GM18870 (cell line): ENCODE data around the gene INPP4A.
A peak's percentile ranks its signal among the peaks of the same experiment; 100 is the strongest.
"Not testable (repeated sequence)": the region's sequence is repeated elsewhere in the genome, so short reads cannot be mapped to it uniquely, and the experiment has no call there.

ENCODE experiments used
- ATAC-seq: cut with Tn5 transposase; IDR thresholded peaks from one replicate; pipeline ENCODE4 v1.9.1; 2021; ENCODE audit warnings: moderate library complexity; ENCODE audit not compliant: unreplicated experiment

Gene INPP4A

GRCh38 chr2:98435670-98436069 is 9.0 kb upstream of the INPP4A start:
- ATAC-seq: not testable (repeated sequence)

- ATAC-seq: no peak
Measured at GRCh38 chr2:98436734-98437133, 7.9 kb upstream of the INPP4A start.

DNA sequence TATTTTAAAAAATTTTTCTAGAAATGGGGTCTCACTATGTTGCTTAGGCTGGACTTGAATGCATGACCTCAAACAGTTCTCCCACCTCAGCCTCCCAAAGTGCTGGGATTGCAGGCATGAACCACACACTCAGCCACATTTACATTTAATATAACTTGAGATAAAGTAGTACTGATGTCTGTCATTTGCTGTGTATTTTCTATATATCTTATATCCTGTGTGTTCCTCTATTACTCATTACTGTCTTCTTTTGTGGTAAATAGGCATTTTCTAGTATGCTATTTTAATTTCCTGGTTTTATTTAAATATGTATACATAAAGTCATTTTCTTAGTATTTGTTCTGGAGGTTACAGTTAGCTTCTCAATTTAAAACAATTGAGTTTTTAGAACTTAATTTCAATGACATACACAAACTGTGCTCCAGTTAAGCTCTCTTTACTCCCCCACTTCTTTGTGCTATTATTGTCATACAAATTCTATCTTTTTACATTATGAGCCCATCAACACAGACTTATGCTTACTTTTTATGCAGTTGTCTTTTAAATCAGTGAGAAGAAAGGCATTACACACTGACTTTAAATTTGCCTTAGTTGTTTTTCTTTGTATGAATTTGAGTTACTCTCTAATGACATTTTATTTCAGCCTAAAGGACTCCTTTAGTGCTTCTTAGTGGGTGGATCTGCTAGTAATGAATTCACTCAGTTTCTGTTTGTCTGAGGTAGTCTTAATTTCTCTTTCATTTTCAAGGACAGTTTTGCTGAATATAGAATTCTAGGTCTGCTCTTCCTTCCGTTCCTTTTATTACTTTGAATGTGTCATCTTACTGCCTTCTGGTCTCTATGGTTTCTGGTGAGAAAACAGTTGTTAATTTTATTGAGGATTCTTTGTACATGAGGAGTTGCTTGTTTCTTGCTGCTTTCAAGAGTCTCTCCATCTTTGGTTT is 6.2 kb upstream of the INPP4A start:
- peak; percentile 85 for ATAC-seq

DNA sequence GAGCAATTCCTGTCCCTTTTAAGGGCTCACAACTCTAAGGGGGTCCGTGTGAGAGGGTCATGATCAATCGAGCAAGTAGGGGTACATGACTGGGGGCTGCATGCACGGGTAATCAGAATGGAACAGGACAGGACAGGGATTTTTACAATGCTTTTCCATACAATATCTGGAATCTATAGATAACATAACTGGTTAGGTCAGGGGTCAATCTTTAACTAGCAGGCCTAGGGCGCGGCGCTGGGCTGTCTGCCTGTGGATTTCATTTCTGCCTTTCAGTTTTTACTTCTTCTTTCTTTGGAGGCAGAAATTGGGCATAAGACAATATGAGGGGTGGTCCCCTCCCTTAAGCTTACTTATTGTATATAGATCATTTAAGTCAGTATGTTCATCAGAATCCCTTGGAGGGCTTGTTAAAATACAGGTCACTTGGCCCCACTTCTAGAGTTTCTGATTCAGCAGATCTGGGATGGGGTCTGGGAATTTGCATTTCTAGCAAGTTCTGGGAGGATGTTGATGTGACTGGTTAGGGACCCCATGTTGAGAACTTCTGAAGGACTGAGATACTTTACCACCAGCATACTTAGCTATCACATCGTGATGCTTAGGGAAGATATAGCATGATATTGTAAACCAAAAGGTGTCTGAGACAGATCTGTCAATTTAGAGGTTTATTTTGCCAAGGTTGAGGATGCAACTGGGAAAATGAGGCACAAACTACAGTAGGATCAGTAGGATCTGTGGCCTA is 2.8 kb upstream of the INPP4A start:
- ATAC-seq: no peak

GRCh38 chr2:98442488-98442887 is 2.2 kb upstream of the INPP4A start:
- ATAC-seq: no peak

DNA sequence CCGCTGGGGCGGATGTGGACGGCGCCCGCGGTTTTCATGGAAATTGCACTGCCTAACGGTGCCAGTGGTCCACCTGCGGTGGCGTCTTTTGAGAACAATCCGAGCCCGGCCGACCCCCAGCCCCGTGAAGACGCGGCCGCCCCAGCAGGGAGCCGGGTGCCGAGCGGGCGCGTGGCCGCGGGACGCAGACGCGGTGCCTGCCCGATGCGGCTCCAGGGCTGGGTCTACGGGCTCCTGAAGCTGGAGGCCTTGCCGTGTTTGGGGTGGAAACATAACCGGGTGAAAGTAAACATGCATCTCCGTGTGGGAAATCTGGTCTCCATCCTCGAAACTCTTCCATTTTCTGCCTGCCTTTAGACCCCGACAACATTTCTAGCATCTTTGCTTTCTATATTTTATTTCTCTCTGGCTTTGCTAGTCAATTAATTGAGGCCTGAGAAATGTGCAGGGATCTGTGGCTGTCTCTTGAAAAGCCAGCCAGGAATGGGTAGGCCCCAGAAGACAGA is 572 bp downstream of the INPP4A start:
- ATAC-seq: no peak

DNA sequence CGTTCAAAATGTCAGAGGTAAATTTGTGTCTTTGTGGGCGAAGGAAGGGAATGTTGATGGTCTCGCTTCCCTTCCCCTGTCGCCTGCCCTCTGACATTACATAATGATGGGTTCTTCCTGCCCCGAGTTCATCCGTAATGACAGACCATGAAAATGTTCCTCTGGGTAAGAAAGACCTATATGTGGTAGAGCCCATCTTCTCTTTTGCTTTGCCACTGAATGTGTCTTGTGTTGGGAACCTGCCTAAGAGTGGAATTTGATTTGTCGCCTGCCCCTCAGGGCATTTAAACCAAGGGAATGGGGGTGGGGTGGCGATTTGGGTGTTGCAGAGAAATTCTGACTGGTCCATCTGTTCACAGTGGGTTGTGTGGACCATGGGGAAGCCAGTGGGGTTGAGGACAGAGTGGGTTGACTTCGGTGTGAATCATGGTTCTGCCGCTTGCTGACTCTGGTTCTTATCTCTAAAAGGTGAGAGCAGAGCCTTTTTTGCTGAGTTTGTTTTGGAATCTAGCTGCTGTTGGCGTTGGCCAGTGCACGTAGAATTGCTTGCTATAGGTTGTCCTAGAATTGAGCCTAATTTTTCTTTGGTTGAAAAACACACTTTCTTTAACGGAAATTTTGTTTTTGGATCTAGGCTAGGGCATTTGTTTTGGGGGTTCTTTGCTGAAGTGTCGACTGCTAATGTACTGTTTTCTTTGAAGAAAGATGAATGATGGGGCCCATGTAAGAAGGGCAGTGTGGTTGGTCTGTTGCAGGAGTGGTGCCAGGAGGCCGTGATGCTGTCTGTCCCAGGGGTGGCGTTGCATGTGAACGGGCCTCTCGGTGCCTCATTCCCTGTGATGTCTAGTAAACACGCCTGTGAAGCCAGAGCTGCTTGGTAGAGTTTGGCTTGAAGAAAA is 1.3 kb downstream of the INPP4A start:
- ATAC-seq: no peak

DNA sequence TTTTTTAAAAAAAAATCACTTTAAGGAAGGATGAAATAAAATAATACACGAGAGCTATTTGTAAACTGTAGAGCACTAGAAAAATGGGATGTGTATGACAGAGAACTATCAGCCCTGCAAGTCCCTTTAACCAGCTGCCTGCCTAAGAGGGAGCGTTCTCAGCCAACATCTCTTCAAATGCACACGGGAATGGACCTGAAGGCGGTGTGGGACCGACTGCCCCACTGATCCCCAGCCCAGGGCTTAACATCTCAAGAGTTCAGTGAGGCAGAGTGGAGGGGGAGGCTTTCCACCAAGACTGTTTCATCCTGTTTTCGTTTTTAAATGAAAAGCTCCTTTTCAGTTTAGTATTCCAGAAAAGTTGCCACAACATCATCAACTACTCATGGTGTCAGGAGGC is 2.2 kb downstream of the INPP4A start:
- ATAC-seq: no peak

DNA sequence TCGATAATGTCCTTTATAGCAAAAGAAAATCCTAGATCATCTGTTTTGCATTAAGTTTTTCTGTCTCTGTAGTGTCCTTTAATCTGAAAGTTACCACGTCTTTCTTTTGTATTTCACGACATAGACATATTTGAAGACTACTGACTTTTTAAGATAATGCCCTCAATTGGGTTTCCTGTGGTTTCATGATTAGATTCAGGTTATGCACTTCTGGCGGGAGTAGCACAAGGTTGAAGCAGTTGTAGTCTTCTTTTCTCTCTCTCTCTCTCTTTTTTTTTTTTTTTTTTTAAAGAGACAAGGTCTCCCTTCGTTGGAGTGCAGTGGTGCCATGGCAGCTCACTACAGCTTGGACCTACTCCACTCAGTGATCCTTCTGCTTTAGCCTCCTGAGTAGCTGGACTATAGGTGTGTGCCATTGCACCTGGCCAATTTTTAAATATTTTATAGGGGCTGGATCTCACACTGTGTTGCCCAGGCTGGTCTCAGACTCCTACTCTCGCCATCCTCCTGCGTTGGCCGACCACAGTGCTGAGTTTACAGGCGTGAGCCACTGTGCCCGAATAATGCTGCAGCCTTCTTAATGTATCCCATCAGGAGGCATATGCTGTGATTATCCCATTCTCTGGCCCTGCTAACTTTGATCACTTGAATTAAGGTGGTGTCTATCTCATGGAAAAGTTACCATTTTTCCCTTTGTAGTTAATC is 3.9 kb downstream of the INPP4A start:
- no peak for ATAC-seq

DNA sequence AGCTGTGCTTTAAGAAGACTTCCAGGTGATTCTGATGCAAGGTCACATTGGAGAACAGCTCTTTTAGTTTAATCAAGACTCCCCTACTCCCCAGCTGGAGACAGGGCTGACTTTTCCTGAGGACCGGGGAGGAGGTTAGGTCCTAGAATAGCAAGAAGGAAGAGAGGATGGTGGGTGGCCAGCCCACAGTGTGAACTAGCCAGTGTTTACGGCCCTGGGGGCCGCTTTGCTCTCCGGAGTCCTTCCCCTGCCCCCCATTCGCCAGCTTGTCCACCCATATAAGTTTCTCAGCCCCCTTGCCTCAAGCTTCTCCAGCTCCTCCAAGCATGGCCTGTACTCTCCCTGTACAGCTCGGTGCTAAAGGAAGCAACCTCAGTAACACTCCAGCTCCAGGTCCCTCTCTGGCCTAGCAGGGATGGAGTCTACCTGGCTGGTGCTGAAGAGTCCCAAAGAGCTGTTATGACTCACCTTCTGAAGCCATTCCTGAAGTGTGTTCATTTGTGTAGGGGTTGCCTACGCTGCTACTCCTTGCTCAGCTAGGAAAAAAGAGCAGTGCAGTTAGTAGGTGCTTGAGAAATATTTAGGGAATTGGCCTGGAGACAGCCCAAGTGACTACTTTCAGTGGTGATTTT is 7.9 kb downstream of the INPP4A start:
- no peak for ATAC-seq

GRCh38 chr2:98453083-98453482 is 8.4 kb downstream of the INPP4A start:
- ATAC-seq: no peak

- ATAC-seq: no peak
Measured at GRCh38 chr2:98453531-98453930, 8.9 kb downstream of the INPP4A start.

- ATAC-seq: no peak
Measured at GRCh38 chr2:98454073-98454472, 9.4 kb downstream of the INPP4A start.

DNA sequence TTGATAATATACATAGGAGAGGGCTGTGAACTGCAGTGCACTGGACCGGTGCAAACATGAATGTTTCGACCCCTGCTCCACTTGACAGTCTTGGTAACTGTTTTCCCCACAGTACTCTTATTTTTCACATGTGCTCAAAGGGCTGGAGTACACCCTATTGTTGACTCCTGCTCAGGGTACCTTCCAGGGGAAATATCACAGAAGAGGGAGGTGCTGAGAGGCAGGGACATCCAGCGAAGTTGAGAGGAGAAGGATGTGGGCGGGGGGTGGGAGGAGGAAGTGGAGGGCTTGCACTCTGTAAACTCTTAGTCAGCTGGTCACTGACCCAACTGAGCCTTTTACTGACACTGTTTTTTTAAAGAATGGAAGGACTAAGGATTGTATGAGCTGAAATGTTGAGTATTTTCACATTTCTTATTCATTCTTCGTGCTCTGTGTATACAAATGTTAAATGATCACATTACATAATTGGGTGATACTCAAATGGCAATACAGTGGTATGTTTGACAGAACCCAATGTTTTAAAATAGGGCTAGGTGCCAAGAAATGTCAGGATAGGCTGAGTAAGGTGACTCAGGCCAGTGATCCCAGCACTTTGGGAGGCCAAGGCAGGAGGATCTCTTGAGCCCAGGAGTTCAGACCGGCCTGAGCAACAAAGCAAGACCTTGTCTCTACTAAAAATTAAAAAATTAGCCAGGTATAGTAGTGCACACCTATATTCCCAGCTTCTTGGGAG is 10.0 kb downstream of the INPP4A start:
- no peak for ATAC-seq

DNA sequence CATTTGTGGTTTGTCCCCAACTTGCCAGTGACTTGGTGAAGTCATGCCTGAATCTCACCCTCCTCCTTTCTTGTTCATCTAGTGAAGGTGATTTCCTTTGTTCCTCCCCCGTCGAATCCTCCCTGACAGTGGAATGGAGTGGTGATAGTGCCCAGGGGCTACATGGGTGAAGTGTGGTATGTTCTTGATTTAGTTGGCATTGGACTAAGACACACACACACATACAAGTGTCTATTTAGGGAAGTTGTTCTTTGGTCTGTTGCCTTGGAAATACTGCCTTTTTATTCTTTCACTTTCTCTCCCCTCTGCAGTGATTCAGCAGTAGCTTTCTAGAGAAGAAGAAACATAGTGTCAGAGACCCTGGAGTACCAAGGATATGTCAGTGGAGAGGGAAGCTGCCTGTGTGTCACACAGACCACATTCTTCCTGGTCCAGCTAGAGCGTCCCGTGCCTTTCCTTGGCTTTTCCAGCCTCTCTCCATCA is 10.9 kb downstream of the INPP4A start:
- ATAC-seq: peak; percentile 43

DNA sequence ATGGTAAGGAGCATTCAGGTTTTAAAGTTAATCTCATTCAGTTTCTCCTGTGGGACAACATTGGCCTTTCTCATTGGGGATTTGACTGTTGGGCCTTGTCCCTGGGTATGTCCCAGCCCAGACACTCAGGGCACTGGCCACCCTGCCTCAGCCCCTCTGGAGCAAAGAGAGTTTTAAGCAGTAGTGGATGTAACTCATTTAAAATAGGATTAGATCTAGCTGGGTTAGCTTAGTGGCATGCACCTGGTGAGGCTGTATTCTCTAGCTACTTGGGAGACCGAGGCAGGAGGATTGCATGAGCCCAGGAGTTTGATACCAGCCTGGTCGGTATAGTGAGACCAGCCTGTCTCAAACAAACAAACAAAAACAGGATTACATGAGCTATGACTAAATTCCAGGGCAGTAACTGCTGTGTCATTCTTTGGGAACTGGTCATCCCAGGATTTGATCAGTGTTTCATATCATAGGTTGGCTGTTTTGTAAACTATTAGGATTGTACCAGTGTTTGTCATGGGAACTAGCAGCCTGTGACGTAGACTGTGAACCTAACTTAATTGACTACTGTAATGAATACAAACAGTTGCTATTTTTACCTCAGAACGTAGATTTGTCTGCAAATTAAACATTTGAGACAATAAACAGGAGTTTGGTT is 12.5 kb downstream of the INPP4A start:
- ATAC-seq: no peak

DNA sequence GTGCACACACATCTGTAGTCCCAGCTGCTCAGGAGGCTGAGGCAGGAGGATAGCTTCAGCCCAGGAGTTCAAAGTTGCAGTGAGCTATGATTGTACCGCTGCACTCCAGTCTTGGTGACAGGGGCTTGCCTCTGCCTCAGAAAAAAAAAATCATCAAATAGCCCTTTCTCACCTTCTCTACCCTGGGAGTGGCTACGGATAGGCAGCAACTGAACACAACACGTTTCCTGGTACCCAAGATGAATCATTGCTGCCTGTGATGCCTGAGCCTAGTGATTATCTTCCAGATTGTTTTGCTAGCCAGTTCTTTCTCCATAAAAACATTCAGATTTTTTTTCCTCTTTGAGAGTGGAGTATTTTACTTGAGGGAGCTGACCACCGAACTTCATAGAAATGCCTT is 13.5 kb downstream of the INPP4A start:
- ATAC-seq: no peak

DNA sequence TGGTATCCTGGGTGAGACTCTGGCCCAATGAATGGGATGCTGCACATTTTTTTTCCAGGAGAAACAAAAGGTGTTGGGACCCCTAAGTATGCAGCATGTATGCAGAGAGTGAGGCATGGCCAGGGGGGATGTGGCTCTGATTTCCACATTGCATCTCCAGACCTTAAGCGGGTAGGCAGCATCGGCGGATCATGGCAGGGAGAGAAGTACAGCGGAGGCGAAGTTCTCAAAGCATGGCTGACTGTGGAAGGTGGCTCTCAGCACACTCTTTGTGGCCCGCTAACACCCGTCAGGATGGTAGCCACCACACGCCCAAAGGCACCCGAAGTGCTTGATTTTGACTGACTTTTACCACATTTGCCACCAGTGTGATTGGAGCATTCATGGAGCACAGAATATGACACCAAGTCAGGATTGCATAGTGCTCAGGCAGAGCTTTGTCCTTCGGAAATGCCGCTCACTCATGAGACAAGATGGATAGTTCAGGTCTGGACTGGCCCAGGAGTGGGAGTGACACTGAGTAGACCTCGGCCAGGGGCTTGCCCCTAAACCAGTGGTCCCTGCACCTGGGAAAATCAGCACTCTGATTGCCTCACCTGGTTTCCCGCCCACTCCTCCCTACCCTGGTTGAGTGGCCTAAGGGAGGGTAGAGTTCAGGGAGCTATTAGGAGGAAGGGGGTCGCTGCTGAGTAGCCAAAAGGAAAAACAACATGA is 14.2 kb downstream of the INPP4A start:
- ATAC-seq: no peak
